GM21619 (cell line): ENCODE data around the gene OLFML3.
"Not testable (repeated sequence)": the region's sequence is repeated elsewhere in the genome, so short reads cannot be mapped to it uniquely, and the experiment has no call there.

ENCODE experiments used
- ATAC-seq: cut with Tn5 transposase; IDR thresholded peaks from one replicate; pipeline ENCODE4 v1.9.1; 2021; ENCODE audit not compliant: unreplicated experiment

OLFML3 gene

DNA sequence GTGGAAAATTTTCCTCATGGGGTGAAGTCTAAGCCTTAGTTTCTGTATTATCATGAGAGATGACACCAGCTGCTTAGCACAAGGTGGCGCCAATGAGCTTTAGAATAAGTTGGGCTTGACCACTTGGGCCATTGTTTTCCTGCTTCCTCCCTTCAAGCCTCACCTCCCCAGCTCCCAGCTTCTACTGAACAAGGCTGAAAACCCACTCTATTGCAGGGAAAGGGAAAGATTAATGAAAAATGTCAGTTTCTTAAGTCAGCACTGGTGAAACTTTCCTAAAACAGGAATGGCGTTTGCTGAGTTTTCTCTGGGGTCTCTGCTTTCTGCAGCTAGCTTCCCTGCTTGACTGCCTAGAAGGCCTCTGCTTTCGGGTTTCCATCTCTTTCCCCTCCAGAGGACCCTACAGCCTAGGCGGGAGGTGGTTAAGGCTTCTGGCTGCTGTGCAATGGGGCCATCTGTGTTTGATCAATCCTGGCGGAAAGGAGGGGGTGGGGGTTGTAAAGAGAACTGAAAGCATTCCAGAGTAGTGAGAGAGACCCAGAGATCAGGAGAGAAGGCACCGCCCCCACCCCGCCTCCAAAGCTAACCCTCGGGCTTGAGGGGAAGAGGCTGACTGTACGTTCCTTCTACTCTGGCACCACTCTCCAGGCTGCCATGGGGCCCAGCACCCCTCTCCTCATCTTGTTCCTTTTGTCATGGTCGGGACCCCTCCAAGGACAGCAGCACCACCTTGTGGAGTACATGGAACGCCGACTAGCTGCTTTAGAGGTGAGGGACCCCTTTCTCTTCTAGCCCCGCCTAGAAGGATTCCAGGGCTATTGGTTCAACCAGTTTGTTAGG is at the start of gene OLFML3:
OLFML3 (plus strand) TSS at position 612 of the 840 bp plus-strand sequence; CDS start at position 655, 43 bp downstream.
- no peak for ATAC-seq

- peak; percentile 29 for ATAC-seq
Observed at GRCh38 chr1:113929750-113930498, 49.4 kb upstream of the OLFML3 start.

GRCh38 chr1:113930499-113931161 is 48.6 kb upstream of the OLFML3 start:
- ATAC-seq: peak; percentile 30

- ATAC-seq: no peak
Observed at GRCh38 chr1:113931451-113931851, 47.8 kb upstream of the OLFML3 start.

DNA sequence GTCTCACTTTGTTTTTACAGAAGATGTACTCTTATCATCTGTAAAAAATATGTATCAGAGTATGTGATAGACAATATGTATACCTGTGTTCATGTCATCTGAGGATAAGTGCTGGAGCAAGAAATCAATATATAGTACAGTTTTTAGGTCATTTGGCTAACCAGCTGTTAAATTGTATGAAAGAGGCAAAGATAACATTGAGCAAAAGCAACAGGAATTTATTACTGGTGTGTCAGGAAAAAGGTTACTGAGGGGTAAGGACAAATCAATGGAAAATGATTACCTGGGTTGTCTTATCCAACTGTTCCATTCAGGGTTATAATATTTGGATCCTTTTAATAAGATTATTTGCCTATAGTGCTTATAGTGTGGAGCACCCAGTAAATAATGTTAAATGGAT is 45.3 kb upstream of the OLFML3 start:
- ATAC-seq: no peak

DNA sequence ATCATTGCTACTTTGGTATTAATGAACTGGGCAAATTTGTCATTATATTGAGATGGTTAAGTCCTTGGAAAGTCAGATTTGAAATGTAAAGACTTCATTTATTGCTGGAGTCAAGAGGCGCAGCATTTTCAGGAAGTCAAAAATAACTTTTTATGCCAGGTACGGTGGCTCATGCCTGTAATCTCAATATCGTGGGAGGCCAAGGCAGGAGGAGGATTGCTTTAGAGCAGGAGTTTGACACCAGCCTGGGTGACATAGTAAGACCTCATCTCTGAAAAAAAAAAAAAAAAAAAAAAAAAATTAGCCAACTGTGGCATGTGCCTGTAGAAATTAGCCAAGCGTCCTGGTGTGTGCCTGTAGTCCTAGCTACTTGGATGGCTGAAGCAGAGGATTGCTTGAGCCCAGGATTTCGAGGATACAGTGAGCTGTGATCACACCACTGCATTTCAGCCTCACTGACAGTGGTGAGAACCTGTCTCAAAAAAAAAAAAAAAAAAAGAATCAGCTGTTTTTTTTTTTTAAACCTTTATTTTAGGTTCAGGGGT is 44.7 kb upstream of the OLFML3 start:
- ATAC-seq: no peak

GRCh38 chr1:113935176-113935575 is 44.1 kb upstream of the OLFML3 start:
- no peak for ATAC-seq

- no peak for ATAC-seq
Observed at GRCh38 chr1:113935970-113936369, 43.3 kb upstream of the OLFML3 start.

GRCh38 chr1:113937146-113937545 is 42.1 kb upstream of the OLFML3 start:
- no peak for ATAC-seq

DNA sequence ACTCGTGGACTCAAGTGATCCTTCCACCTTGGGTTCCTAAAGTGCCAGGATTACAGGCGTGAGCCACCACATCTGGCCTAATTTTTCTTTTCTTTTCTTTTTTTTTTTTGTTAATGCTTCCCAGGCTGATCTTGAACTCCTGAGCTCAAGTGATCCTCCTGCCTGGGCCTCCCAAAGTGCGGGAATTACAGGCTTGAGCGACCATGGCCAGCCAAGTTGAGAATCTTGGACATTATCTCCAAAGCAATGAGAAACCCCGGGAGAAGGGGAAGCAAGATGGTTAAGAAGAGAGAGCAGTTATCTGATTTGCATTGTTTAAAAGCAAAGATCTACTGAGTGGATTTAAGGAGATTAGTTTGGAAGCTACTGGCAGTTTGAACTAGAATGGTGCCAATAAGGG is 41.1 kb upstream of the OLFML3 start:
- ATAC-seq: no peak

GRCh38 chr1:113940365-113941244 is 38.7 kb upstream of the OLFML3 start:
- peak; percentile 48 for ATAC-seq

- no peak for ATAC-seq
Observed at GRCh38 chr1:113941245-113941559, 38.1 kb upstream of the OLFML3 start.

DNA sequence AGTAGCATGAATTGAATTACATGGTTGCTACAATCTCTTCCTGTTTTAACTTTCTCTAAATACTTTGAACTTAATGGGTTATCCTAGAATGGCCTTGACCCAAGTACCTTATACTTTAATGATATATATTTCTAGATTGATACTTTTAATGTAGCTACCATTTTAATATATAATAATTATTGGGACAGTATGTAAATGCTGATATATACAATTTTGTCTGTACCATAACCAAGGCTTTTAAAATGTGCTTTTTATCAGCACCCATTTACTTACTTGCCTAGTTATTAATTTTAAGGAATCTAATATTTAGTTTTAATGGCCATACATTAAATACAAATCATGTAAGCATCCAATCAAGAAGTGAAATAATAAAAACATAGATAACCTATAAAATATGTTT is 36.7 kb upstream of the OLFML3 start:
- ATAC-seq: no peak

DNA sequence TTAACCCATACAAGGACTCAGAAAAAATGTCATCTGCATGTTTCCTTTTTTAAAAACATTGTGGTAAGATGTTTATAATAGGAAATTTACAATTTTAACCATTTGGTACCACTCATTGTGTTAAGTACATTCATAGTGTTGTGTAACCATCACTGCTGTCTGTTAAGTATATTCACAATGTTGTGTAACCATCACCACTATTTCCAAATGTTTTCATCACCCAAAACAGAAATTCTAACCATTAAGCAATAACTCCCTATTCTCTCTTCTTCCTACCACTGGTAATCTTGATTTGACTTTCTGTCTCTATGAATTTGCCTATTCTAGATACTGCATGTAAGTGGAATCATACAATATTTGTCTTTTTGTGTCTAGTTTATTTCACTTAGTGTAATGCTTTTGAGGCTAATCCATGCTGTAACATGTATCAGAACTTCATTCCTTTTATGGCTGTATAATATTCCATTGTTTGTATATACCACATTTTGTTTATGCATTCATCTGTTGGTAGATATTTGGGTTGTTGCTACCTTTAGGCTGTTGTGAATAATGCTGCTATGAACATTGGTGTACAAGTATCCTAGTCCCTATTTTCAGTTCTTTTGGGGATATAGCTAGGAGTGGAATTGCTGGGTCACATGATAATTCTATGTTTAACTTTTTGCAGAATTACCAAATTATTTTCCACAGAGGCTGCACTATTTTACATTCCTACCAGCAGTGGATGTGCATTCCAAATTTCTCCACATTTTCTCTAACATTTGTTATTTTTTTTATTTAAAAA is 36.1 kb upstream of the OLFML3 start:
- no peak for ATAC-seq

DNA sequence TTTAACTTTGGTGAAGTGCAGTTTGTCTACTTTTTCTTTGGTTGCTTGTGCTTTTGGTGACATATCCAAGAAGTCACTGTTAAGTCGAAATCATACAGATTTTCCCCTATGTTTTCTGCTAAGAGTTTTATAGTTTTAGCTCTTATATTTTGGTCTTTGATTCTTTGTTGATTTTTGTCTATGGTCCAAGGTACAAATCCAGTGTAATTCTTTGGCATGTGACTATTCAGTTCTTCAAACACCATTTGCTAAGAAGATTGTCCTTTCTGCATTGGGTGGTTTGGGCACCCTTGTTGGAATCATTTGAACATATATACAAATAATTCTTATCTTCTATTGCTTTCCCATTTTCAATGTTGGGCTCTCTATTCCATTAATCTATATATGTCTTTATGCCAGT is 33.9 kb upstream of the OLFML3 start:
- no peak for ATAC-seq

DNA sequence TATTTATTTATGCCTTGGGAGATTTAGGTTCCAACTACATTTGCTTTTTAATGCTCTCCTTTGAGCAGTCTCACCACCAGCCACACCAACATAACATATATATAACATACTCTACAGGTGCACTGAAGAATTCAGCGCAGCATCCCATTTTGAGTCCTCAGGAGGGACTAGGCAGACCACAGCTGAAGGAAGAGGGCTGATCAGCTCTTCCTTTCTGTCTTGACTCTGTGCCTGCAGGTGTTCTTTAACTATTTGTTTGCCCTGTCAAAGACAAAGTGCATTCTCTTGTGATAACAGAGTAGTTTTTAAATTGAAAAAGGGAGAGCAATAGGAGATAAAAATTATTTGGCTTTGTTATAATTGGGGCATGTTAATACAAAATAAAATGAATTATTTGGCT is 33.2 kb upstream of the OLFML3 start:
- no peak for ATAC-seq

DNA sequence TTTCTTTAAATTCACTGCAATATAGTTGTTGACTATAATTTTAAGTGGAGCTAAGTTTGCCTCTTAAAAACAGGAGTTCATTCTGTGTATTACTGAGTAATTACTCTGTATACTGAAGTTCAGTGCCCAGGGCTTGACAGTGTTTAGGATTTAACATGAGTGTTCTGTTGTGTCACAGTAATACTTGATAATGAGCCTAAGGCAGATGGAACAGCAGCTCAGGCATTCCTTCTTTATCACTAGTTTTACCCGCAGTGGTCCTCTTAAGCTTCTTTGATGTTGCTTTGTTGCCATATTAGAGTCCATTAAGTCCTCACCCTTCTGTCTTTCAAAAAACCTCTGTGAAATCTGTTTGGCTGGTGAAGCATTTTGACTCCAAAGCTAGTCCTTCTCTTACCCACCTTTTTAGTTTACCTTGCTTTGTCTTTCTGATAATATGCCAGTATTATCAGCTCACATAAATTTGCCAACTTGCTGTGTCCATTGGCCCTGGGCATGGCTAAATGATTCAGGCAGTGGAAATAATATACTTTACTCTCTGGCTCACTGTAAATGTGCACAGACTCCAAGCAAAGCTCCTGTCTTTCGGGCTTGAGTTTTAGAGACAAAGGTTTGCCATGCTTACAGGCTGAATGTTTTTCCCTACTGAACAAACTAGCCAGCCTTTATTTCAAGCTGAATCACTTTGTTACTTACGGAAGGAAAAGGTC is 32.4 kb upstream of the OLFML3 start:
- ATAC-seq: no peak

DNA sequence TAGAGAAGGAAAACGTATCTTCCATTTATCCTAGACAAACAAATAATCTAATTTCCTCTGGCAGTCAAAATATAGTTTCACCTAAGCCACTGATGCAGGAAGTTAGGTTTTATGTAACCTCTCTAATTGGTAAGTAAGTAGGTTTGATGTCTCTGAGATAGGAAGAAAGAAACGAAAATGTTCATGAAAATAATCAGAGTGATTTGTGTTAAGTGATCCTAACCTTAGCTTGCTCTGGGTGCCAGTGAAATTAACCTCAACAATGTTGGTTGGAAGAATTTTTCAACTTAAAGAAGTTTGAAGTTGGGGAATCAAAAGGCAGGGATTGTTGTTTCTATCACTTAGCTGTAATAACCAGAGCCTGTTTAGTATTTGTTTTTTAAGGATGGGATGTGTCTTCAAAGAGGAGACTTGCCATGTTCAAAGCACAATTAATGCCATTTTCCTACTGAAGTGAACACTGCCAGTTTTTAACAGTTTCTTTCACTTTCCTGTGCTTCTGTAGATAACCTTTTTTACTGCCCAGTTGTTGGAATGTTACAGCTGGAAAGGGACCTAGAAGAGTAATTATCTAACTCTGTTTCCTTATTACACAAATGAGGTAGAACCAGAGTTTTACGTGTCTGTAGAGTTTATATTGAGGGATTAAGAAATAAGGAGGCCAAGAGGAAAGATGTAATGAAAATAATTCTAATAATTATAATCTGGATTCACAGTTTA is 31.7 kb upstream of the OLFML3 start:
- ATAC-seq: no peak

GRCh38 chr1:113948151-113948550 is 31.1 kb upstream of the OLFML3 start:
- ATAC-seq: not testable (repeated sequence)
